GM18505 (cell line): ENCODE results near the gene HNRNPA0.

ENCODE experiments used
- ATAC-seq: cut with Tn5 transposase; IDR thresholded peaks from one replicate; pipeline ENCODE4 v1.9.1; 2021; ENCODE audit not compliant: unreplicated experiment
- POLR2A ChIP-seq: IDR thresholded peaks from 4 replicates; pipeline ENCODE4 v1.6.1; 2011; ENCODE audit warnings: borderline replicate concordance; ENCODE audit not compliant: insufficient read depth, insufficient read length; ENCODE audit errors: extremely low read depth

HNRNPA0 gene

GRCh38 chr5:137761566-137761965 is 7.4 kb upstream of the HNRNPA0 start:
- no peak for ATAC-seq
- TF ChIP-seq POLR2A = no peak

GRCh38 chr5:137760719-137761516 is 6.8 kb upstream of the HNRNPA0 start:
- no peak for ATAC-seq
- TF ChIP-seq POLR2A = no peak

- TF ChIP-seq POLR2A = no peak
- ATAC-seq = no peak
These were observed 6.1 kb upstream of the HNRNPA0 start for GRCh38 chr5:137760294-137760693.

- ATAC-seq = no peak
- no peak for TF ChIP-seq POLR2A
These were observed 4.6 kb upstream of the HNRNPA0 start for GRCh38 chr5:137758715-137759306.

GRCh38 chr5:137758121-137758520 is 4.0 kb upstream of the HNRNPA0 start:
- TF ChIP-seq POLR2A = no peak
- no peak for ATAC-seq

- ATAC-seq = no peak
- no peak for TF ChIP-seq POLR2A
These were observed 3.5 kb upstream of the HNRNPA0 start for GRCh38 chr5:137757634-137758033.

- no peak for ATAC-seq
- no peak for TF ChIP-seq POLR2A
These were observed 999 bp upstream of the HNRNPA0 start for GRCh38 chr5:137754961-137755762.

GRCh38 chr5:137753691-137754187 is 424 bp downstream of the HNRNPA0 start:
- TF ChIP-seq POLR2A = no peak
- peak; percentile 12 for ATAC-seq

GRCh38 chr5:137752905-137753690 is 1.1 kb downstream of the HNRNPA0 start:
- no peak for ATAC-seq
- TF ChIP-seq POLR2A = no peak

- no peak for TF ChIP-seq POLR2A
- no peak for ATAC-seq
These were observed 2.2 kb downstream of the HNRNPA0 start for GRCh38 chr5:137751869-137752491.

GRCh38 chr5:137750436-137750835 is 3.7 kb downstream of the HNRNPA0 start:
- ATAC-seq = no peak
- TF ChIP-seq POLR2A = no peak

- no peak for TF ChIP-seq POLR2A
- ATAC-seq = no peak
These were observed 6.3 kb downstream of the HNRNPA0 start for GRCh38 chr5:137747848-137748247.

GRCh38 chr5:137743031-137743640 is 11.0 kb downstream of the HNRNPA0 start:
- no peak for ATAC-seq
- TF ChIP-seq POLR2A = no peak

GRCh38 chr5:137741718-137742117 is 12.4 kb downstream of the HNRNPA0 start:
- no peak for ATAC-seq
- TF ChIP-seq POLR2A = no peak
